Activated naive CD4-positive, alpha-beta T cell treated with anti-CD3 and anti-CD28 coated beads, Interleukin-2, amount 10 ng/mL, durations not matched to agents 7 days and 5 days (primary cell): ENCODE results near the gene AP2A1.

Experiments used
- CTCF ChIA-PET: fragments of 350-600 bp; sonication (Branson Sonifier 250); formaldehyde crosslinking; loops from one replicate; lab custom pipeline; 2021; ENCODE audit warnings: antibody characterized with exemption; lab: Charles Lee
- DNase-seq: peaks from one replicate; pipeline ENCODE4 v3.0.0-alpha.2; 2020
- H3K27ac Mint-ChIP-seq: one replicate; pipeline ENCODE4 v1.8.0; 2021; ENCODE audit warnings: mild to moderate bottlenecking, moderate library complexity, mixed read lengths
- H3K27me3 Mint-ChIP-seq: one replicate; pipeline ENCODE4 v1.8.0; 2021; ENCODE audit warnings: mild to moderate bottlenecking, mixed read lengths
- H3K36me3 Mint-ChIP-seq: one replicate; pipeline ENCODE4 v1.8.0; 2021; ENCODE audit warnings: mixed read lengths
- H3K4me1 Mint-ChIP-seq: one replicate; pipeline ENCODE4 v1.8.0; 2021; ENCODE audit warnings: mixed read lengths
- H3K4me3 Mint-ChIP-seq: one replicate; pipeline ENCODE4 v1.8.0; 2021; ENCODE audit warnings: mild to moderate bottlenecking, moderate library complexity, mixed read lengths
- H3K9me3 Mint-ChIP-seq: one replicate; pipeline ENCODE4 v1.8.0; 2021; ENCODE audit warnings: mixed read lengths

Gene AP2A1

DNA sequence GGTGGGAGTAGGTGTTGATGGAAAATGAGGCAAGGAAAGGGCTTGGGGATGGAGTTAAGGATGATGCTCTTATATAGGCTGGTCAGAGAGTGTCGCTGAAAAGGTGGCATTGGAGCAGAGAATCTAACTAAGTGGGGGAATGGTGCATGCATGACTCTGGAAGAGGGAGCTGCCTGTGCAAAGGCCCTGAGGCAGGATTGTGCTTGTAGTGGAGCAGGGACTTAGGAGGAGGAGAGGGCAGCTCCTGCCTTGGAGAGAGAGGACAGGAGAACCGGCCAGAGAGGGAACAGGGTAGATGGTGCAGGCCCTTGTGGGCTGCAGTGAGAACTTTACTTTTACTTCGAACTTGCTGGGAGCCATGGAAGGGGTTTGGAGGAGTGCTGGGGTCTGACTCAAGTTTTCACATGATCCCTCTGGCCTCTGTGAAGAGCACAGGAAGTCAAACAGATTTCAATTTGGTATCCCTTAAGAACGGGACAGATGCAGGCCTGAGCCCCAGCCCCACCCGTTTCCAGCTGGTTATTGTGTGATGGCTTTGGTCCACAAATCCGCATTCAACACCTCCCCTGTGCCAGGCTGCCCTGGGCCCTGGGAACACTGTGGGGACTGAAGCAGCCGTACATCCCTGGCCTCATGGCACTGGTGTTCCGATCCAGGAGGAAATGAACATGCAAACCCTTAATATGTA is 7.0 kb downstream of the AP2A1 start:
- peak overlapping the region; percentile 26 for H3K27ac Mint-ChIP-seq
- no peaks in the 10 kb centered on the region for H3K9me3 Mint-ChIP-seq
- CTCF ChIA-PET: no interaction called here
- H3K27me3 Mint-ChIP-seq: no peaks in the 10 kb centered on the region
- peaks cover 16% of the 10 kb centered on the region for H3K4me1 Mint-ChIP-seq
- no peak overlapping the region for H3K4me3 Mint-ChIP-seq
- DNase-seq: no peak
- peaks cover 27% of the 10 kb centered on the region for H3K36me3 Mint-ChIP-seq

DNA sequence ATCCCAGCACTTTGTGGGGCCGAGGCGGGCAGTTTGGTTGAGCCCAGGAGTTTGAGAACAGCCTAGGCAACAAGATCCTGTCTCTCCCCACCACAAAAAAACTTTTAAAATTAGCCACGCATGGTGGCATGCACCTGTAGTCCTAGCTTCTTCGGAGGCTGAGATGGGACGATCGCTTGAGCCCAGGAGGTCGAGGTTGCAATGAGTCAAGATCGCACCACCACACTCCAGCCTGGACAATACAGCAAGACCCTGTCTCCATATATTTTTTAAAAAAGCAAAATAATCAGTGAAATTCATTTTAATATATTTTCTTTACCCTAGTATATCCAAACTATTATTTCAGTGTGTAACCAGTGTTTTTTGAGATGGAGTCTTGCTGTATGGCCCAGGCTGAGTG is 8.2 kb downstream of the AP2A1 start:
- Mint-ChIP-seq H3K4me1 (peaks cover 11% of the 10 kb centered on the region), H3K27me3 (no peaks in the 10 kb centered on the region), H3K36me3 (peaks cover 23% of the 10 kb centered on the region), H3K27ac (no peak overlapping the region), H3K4me3 (no peak overlapping the region), H3K9me3 (no peaks in the 10 kb centered on the region)
- DNase-seq: no peak
- CTCF ChIA-PET: no interaction called here

DNA sequence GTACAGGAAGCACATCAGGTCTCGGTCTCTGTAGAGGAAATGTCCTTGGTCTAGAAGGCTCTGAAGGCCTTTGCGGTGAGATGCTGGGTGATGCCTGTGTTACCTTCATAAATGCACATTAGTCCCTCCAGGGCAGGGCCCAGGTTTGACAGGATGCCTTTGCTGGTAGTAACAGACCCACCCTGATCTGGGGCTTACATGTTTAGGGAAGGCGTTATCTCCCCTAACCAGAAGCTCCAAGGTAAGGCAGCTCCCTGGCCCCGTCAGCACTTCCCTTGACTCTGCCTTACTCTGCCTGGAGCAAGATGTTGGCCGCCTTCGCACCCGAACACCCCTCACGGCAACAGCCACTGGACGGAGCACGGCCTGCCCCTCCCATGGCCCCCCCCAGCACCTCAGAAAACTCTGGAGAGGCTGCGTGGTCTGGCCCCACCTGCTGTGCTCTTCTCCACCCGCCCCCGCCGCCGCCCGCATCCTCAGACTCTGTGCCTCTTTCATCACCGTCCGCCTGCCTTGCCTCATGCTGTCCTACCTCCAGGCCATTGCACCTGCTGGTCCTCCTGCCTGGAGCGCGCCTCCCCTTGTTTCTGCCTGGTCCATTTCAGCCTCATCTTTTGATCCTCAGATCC is 9.1 kb downstream of the AP2A1 start:
- peaks cover 14% of the 10 kb centered on the region for H3K4me1 Mint-ChIP-seq

DNA sequence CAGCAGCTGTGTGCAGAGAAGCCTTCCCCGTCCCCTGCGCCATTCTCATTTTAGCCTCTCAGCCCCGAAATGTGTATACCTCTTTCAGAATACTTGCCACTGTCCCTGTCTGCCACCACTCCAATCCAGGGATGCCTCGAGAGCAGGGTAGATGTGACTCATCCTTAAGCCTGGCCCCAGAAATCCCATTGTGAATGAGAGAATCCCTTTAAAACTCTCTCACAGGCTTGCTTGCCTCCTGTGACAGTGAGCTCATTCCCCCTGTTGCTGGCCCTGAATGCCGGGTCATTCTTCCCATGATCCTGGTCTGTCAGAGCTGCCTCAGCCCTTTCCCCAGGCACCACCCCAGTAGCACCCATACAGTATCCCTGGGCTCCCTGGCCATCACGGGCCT is 9.6 kb downstream of the AP2A1 start:
- Mint-ChIP-seq H3K27ac (peak overlapping the region; percentile 6), H3K4me1 (peaks cover 18% of the 10 kb centered on the region), H3K9me3 (no peaks in the 10 kb centered on the region), H3K4me3 (no peak overlapping the region), H3K27me3 (no peaks in the 10 kb centered on the region), H3K36me3 (peaks cover 23% of the 10 kb centered on the region)
- CTCF ChIA-PET: no interaction called here
- DNase-seq: no peak

More for the DNA sequence above, 9.1 kb downstream of the AP2A1 start:
- H3K36me3 Mint-ChIP-seq: peaks cover 21% of the 10 kb centered on the region
- no peak for DNase-seq
- H3K27me3 Mint-ChIP-seq: no peaks in the 10 kb centered on the region
- CTCF ChIA-PET: no interaction called here
- H3K9me3 Mint-ChIP-seq: no peaks in the 10 kb centered on the region
- H3K27ac Mint-ChIP-seq: peak overlapping the region; percentile 6
- no peak overlapping the region for H3K4me3 Mint-ChIP-seq

DNA sequence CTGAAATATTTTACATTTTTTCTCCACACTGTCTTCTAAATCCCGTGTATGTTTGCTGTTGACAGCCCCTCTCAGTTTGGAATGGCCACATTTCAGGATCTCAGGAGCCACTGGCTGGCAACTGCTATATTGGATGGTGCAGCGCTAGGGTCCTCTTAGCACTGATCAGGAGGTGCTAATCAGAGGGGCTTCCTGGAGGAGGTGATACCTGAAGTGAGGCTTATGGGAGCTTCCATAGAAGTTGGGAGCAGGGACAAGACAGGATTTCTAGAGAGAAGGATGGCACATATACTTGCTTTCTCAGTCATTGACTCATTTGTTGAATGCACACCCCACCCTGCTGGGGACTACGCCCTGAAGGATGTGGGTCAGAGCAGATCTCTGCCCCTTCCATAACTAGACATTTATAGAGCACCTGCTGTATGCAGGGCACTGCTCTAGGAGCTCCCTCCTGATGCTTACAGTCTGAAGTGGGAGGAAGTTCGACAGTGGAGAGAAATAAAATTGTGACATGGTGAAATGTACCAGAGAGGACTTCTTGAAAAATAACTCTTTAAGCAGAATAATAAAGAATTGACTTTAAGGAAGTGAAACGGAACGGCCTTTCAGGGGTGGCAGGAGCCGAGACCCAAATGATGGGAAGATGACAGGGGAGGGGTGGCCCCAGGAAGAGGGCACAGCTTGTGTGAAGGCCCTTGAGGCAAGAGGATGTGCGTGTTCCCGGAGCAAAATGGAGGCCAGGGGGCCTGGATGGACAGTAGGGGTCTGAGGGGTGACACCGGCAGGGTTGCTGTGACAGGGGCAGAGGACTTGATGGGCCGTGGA is 13.1 kb downstream of the AP2A1 start:
- CTCF ChIA-PET: no interaction called here
- H3K27me3 Mint-ChIP-seq: no peaks in the 10 kb centered on the region
- no peak for DNase-seq
- H3K36me3 Mint-ChIP-seq: peaks cover 29% of the 10 kb centered on the region
- no peak overlapping the region for H3K27ac Mint-ChIP-seq
- no peaks in the 10 kb centered on the region for H3K9me3 Mint-ChIP-seq
- no peak overlapping the region for H3K4me3 Mint-ChIP-seq
- H3K4me1 Mint-ChIP-seq: peaks cover 18% of the 10 kb centered on the region

DNA sequence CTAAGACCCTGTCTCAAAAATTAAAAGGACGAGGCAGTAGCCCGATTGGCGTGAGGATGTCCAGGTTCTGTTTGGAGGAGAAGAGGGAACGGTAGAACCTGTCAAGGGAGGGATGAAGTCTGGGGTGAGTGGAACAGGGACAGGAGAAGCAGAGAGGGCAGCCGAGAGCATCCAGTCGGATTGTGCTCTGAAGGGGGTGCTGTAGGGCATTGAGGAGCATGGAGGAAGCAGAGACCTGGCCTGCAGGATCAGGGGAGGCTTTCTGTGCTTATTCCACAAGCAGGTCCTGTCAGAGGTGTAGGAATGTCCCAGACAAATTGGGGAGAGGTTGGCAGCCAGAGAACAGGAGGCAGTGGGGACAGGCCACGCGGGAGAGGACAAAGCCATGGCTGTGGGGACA is 14.1 kb downstream of the AP2A1 start:
- Mint-ChIP-seq H3K4me3 (no peak overlapping the region), H3K27ac (peak overlapping the region; percentile 11), H3K27me3 (no peaks in the 10 kb centered on the region), H3K4me1 (peaks cover 15% of the 10 kb centered on the region), H3K36me3 (peaks cover 34% of the 10 kb centered on the region), H3K9me3 (no peaks in the 10 kb centered on the region)
- CTCF ChIA-PET: no interaction called here
- no peak for DNase-seq

DNA sequence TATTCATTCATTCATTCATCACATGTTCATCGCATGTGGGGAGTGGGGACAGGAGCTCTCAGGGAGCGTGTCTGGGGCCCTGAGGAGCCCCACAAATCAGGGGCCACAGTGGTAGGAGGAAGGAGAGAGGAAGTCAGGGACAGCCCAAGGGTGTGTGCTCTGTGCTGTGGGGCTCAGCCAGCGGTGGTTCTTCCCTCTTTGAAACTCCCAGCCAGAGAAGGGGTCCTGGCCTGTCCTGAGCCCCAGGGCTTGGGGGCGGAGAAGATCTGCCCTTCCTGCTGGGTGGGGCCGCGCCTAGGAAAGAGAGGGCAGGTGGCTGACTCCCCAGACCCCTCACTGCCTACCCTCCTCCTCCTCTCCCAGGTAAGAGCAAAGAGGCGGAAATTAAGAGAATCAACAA is 14.6 kb downstream of the AP2A1 start:
- no peak overlapping the region for H3K27ac Mint-ChIP-seq
- H3K4me1 Mint-ChIP-seq: peaks cover 11% of the 10 kb centered on the region
- no peaks in the 10 kb centered on the region for H3K27me3 Mint-ChIP-seq
- no peak for DNase-seq
- peaks cover 31% of the 10 kb centered on the region for H3K36me3 Mint-ChIP-seq
- no peaks in the 10 kb centered on the region for H3K9me3 Mint-ChIP-seq
- CTCF ChIA-PET: no interaction called here
- H3K4me3 Mint-ChIP-seq: no peak overlapping the region

DNA sequence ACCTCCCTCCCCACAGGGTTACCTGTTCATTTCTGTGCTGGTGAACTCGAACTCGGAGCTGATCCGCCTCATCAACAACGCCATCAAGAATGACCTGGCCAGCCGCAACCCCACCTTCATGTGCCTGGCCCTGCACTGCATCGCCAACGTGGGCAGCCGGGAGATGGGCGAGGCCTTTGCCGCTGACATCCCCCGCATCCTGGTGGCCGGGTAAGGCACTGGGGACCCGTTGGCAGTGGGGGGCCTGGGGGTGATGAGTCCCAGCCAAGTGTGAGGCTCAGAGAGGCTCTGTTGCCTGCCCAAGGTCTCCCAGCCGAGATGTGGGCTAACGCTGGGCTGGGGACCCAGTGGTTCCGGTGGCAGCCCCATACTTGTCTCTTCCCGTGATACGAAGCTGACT is 15.7 kb downstream of the AP2A1 start:
- peaks cover 10% of the 10 kb centered on the region for H3K4me1 Mint-ChIP-seq
- H3K4me3 Mint-ChIP-seq: no peak overlapping the region
- CTCF ChIA-PET: no interaction called here
- peaks cover 31% of the 10 kb centered on the region for H3K36me3 Mint-ChIP-seq
- no peak overlapping the region for H3K27ac Mint-ChIP-seq
- H3K27me3 Mint-ChIP-seq: no peaks in the 10 kb centered on the region
- no peaks in the 10 kb centered on the region for H3K9me3 Mint-ChIP-seq
- DNase-seq: no peak

DNA sequence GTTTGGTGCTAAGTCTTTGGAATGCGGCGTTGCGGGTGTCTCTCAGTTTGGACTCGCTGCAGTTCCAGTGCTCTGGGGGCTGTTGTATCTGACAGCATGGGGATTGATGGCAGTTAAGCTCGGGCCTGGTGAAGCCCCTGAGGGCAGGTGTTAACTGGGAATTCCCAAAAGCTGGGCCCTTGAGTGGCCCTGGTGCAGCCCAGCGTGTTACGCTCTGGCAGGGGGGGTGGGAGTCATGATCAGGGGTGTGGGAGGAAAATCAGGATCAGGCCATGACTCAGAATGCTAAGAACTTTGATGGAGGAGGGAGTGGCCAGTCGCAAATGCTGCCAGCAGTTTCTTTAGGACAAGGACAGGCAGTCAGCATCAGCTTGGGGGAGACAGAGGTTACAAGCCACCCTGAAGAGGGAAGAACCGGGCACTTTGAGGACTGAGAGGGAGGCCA is 19.6 kb downstream of the AP2A1 start:
- Mint-ChIP-seq H3K4me1 (no peaks in the 10 kb centered on the region), H3K27ac (peak overlapping the region; percentile 31), H3K36me3 (peaks cover 42% of the 10 kb centered on the region), H3K9me3 (no peaks in the 10 kb centered on the region), H3K4me3 (no peak overlapping the region), H3K27me3 (no peaks in the 10 kb centered on the region)
- CTCF ChIA-PET: no interaction called here
- DNase-seq: no peak

DNA sequence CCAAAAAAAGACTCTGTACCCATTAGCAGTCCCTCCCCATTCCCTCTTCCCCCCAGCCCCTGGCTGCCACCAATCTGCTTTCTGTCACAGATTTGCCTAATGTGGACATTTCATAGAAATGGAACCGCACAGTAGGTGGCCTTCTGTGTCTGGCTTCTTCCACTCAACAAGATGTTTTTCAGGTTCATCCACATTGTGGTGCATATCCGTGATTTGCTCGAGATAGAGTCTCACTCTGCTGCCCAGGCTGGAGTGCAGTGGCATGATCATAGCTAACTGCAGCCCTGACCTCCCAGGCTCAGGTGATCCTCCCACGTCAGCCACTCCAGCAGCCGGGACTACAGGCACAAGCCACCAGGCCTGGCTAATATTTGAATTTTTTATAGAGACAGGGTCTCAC is 20.9 kb downstream of the AP2A1 start:
- Mint-ChIP-seq H3K27ac (no peak overlapping the region), H3K4me3 (no peak overlapping the region), H3K9me3 (no peaks in the 10 kb centered on the region), H3K4me1 (no peaks in the 10 kb centered on the region), H3K27me3 (no peaks in the 10 kb centered on the region), H3K36me3 (peaks cover 45% of the 10 kb centered on the region)
- CTCF ChIA-PET: interaction anchor here (0.5 to 0.6 kb wide), 2 partner anchors 47 to 533 kb away, joined by 3 read pairs; no protein-coding TSS in a partner anchor
- DNase-seq: no peak

DNA sequence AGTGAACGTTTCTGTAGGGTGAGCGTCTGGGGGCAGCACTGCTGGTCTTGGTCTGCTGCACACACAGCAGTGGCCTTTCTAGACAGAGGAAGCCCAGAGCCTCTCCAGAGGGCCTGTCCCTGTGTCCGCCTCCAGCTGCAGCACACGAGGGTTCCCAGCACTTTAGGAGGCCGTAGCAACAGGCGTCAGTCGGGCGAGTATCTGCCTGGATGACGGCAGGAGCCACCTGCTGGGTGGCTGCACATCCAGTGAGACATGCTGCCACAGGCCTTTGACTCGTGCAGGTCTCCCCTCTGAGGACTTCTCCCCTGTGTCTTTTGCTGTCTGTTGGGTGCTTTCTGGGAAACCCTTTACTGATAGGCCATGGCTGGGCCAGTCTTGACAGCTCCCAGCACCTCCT is 22.1 kb downstream of the AP2A1 start:
- H3K27ac Mint-ChIP-seq: no peak overlapping the region
- H3K4me1 Mint-ChIP-seq: no peaks in the 10 kb centered on the region

DNA sequence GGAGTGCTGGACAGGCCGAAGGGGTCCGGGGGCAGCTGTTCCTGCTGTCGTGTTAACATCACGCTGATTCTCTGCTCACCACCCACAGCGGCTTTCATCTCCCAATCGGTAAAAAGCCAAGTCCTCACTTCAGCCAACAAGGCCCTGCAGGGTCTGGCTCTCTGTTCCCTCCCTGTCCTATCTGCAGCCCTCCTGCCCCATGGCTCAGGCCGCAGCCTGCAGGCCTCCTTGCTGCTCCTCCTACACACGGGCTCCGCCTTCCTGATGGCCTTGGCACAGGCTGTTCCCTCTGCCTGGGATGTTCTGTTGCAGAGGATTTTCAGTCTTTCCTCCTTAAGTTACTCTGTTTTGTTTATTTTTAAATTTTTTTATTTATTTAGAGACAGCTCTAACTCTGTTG is 24.1 kb downstream of the AP2A1 start:
- no peak overlapping the region for H3K27ac Mint-ChIP-seq
- H3K9me3 Mint-ChIP-seq: no peaks in the 10 kb centered on the region
- no peaks in the 10 kb centered on the region for H3K27me3 Mint-ChIP-seq
- no peak overlapping the region for H3K4me3 Mint-ChIP-seq
- DNase-seq: no peak
- no peaks in the 10 kb centered on the region for H3K4me1 Mint-ChIP-seq
- peaks cover 37% of the 10 kb centered on the region for H3K36me3 Mint-ChIP-seq
- CTCF ChIA-PET: no interaction called here

More for the DNA sequence above, 22.1 kb downstream of the AP2A1 start:
- no peak for DNase-seq
- H3K9me3 Mint-ChIP-seq: no peaks in the 10 kb centered on the region
- H3K27me3 Mint-ChIP-seq: no peaks in the 10 kb centered on the region
- H3K36me3 Mint-ChIP-seq: peaks cover 37% of the 10 kb centered on the region
- CTCF ChIA-PET: no interaction called here
- H3K4me3 Mint-ChIP-seq: no peak overlapping the region

DNA sequence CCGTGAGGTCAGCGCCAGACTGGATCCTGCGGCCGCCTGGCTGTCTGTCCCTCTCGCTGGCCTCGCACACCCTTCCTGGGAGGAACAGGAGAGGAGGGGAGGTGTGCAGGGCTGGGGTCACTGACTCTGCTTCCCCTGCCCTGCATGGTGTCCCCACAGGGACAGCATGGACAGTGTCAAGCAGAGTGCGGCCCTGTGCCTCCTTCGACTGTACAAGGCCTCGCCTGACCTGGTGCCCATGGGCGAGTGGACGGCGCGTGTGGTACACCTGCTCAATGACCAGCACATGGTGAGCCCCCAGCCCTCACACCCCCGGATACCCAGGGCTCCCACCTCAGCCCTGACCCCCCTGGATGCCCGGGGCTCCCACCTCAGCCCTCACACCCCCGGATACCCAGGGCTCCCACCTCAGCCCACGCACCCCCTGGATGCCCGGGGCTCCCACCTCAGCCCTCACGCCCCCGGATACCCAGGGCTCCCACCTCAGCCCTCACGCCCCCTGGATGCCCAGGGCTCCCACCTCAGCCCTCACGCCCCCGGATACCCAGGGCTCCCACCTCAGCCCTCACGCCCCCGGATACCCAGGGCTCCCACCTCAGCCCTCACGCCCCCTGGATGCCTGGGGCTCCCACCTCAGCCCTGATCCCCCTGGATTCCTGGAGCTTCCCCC is 25.1 kb downstream of the AP2A1 start:
- CTCF ChIA-PET: no interaction called here
- Mint-ChIP-seq H3K9me3 (no peaks in the 10 kb centered on the region), H3K4me1 (no peaks in the 10 kb centered on the region), H3K4me3 (no peak overlapping the region), H3K27me3 (no peaks in the 10 kb centered on the region), H3K27ac (no peak overlapping the region), H3K36me3 (peaks cover 38% of the 10 kb centered on the region)
- DNase-seq: no peak
